ENCODE data around the gene TMEM117. TPM values are rescaled to one million over a fixed set of nuclear protein-coding genes. Genes with fewer than 3 reads are reported as not detected.

TMEM117 gene
- total RNA-seq, 1 donor from 2014 or later, result 13.1 TPM

GRCh38 chr12:43832463-43833168, 3.3 kb upstream of the TMEM117 start:
- Mint-ChIP-seq H3K27me3 (ENCODE audit: low read depth, unreplicated experiment) (no peaks in the 10 kb centered on the region), H3K27ac (ENCODE audit: unreplicated experiment) (no peak overlapping the region), H3K9me3 (ENCODE audit: unreplicated experiment) (no peaks in the 10 kb centered on the region), H3K4me3 (ENCODE audit: unreplicated experiment) (no peak overlapping the region), H3K4me1 (ENCODE audit: low read depth, unreplicated experiment) (peaks cover 11% of the 10 kb centered on the region), H3K36me3 (ENCODE audit: low read depth, unreplicated experiment) (no peaks in the 10 kb centered on the region)
- H3K9ac ChIP-seq (ENCODE audit: low read length), result no peak overlapping the region
- H2AFZ ChIP-seq (ENCODE audit: low read depth, low read length), result no peak overlapping the region
- H3K9me3 ChIP-seq (ENCODE audit: insufficient read depth, low read depth, low read length), result no peaks in the 10 kb centered on the region
- H3K79me2 ChIP-seq (ENCODE audit: insufficient read depth, low read length), result peaks cover 2% of the 10 kb centered on the region
- no peaks in the 10 kb centered on the region for H3K36me3 ChIP-seq (ENCODE audit: insufficient read depth, low read length)
- H4K20me1 ChIP-seq (ENCODE audit: insufficient read depth, low read length), result no peaks in the 10 kb centered on the region
- H3K4me3 ChIP-seq (ENCODE audit: insufficient read depth, low read depth, low read length), result no peak overlapping the region
- no peaks in the 10 kb centered on the region for H3K27me3 ChIP-seq (ENCODE audit: insufficient read depth, low read length)
- TF ChIP-seq EZH2 (IDR thresholded peaks at IDR 0.05; ENCODE audit: insufficient read depth, low read length) (no peak), CTCF (IDR thresholded peaks at IDR 0.05; ENCODE audit: insufficient read depth, low read depth, low read length) (no peak)
- peaks cover 5% of the 10 kb centered on the region for H3K4me1 ChIP-seq (ENCODE audit: insufficient read depth, low read length)
- no peak for DNase-seq (ENCODE audit: low read depth)
- H3K27ac ChIP-seq (ENCODE audit: low read depth, low read length), result no peak overlapping the region
- FAIRE-seq, result no peak
- H3K4me2 ChIP-seq (ENCODE audit: low read length), result no peak overlapping the region

GRCh38 chr12:43835264-43835655, 621 bp upstream of the TMEM117 start:
- no peaks in the 10 kb centered on the region for H3K36me3 Mint-ChIP-seq (ENCODE audit: low read depth, unreplicated experiment)
- H3K9me3 Mint-ChIP-seq (ENCODE audit: unreplicated experiment), result no peaks in the 10 kb centered on the region
- H3K4me3 Mint-ChIP-seq (ENCODE audit: unreplicated experiment), result peak overlapping the region; percentile 84
- DNase-seq (ENCODE audit: low read depth), result peak; percentile 15
- H3K27me3 ChIP-seq (ENCODE audit: insufficient read depth, low read length), result no peaks in the 10 kb centered on the region
- TF ChIP-seq CTCF (IDR thresholded peaks at IDR 0.05; ENCODE audit: insufficient read depth, low read depth, low read length), result no peak
- TF ChIP-seq EZH2 (IDR thresholded peaks at IDR 0.05; ENCODE audit: insufficient read depth, low read length), result no peak
- FAIRE-seq, result no peak
- H3K4me3 ChIP-seq (ENCODE audit: insufficient read depth, low read depth, low read length), result peak overlapping the region; percentile 74
- H3K9ac ChIP-seq (ENCODE audit: low read length), result peak overlapping the region; percentile 86
- H4K20me1 ChIP-seq (ENCODE audit: insufficient read depth, low read length), result no peaks in the 10 kb centered on the region
- H3K9me3 ChIP-seq (ENCODE audit: insufficient read depth, low read depth, low read length), result no peaks in the 10 kb centered on the region
- peaks cover 4% of the 10 kb centered on the region for H3K4me1 Mint-ChIP-seq (ENCODE audit: low read depth, unreplicated experiment)
- H3K4me2 ChIP-seq (ENCODE audit: low read length), result peak overlapping the region; percentile 89
- H3K79me2 ChIP-seq (ENCODE audit: insufficient read depth, low read length), result peaks cover 9% of the 10 kb centered on the region
- H3K27ac ChIP-seq (ENCODE audit: low read depth, low read length), result no peak overlapping the region
- H2AFZ ChIP-seq (ENCODE audit: low read depth, low read length), result peak overlapping the region; percentile 91
- peaks cover 5% of the 10 kb centered on the region for H3K4me1 ChIP-seq (ENCODE audit: insufficient read depth, low read length)
- no peaks in the 10 kb centered on the region for H3K27me3 Mint-ChIP-seq (ENCODE audit: low read depth, unreplicated experiment)
- no peaks in the 10 kb centered on the region for H3K36me3 ChIP-seq (ENCODE audit: insufficient read depth, low read length)
- H3K27ac Mint-ChIP-seq (ENCODE audit: unreplicated experiment), result peak overlapping the region; percentile 73

GRCh38 chr12:43836475-43836989, 651 bp downstream of the TMEM117 start:
- Mint-ChIP-seq H3K27ac (ENCODE audit: unreplicated experiment) (peak overlapping the region; percentile 4), H3K36me3 (ENCODE audit: low read depth, unreplicated experiment) (no peaks in the 10 kb centered on the region), H3K4me3 (ENCODE audit: unreplicated experiment) (peak overlapping the region; percentile 81), H3K4me1 (ENCODE audit: low read depth, unreplicated experiment) (peaks cover 4% of the 10 kb centered on the region), H3K9me3 (ENCODE audit: unreplicated experiment) (no peaks in the 10 kb centered on the region), H3K27me3 (ENCODE audit: low read depth, unreplicated experiment) (no peaks in the 10 kb centered on the region)
- Histone ChIP-seq H2AFZ (ENCODE audit: low read depth, low read length) (peak overlapping the region; percentile 91), H3K79me2 (ENCODE audit: insufficient read depth, low read length) (peaks cover 11% of the 10 kb centered on the region), H3K9ac (ENCODE audit: low read length) (peak overlapping the region; percentile 86), H3K9me3 (ENCODE audit: insufficient read depth, low read depth, low read length) (no peaks in the 10 kb centered on the region), H3K4me3 (ENCODE audit: insufficient read depth, low read depth, low read length) (peak overlapping the region; percentile 74), H3K4me2 (ENCODE audit: low read length) (peak overlapping the region; percentile 89), H3K27me3 (ENCODE audit: insufficient read depth, low read length) (no peaks in the 10 kb centered on the region), H3K27ac (ENCODE audit: low read depth, low read length) (peak overlapping the region; percentile 75), H3K36me3 (ENCODE audit: insufficient read depth, low read length) (no peaks in the 10 kb centered on the region), H4K20me1 (ENCODE audit: insufficient read depth, low read length) (no peaks in the 10 kb centered on the region), H3K4me1 (ENCODE audit: insufficient read depth, low read length) (peaks cover 5% of the 10 kb centered on the region)
- no peak for TF ChIP-seq CTCF (IDR thresholded peaks at IDR 0.05; ENCODE audit: insufficient read depth, low read depth, low read length)
- no peak for TF ChIP-seq EZH2 (IDR thresholded peaks at IDR 0.05; ENCODE audit: insufficient read depth, low read length)
- no peak for FAIRE-seq
- DNase-seq (ENCODE audit: low read depth), result peak; percentile 58
